Duodenal mucosa (tissue), 2 donors: Measurements from ENCODE around the gene KCNAB2.

Experiments used
- H3K27ac ChIP-seq: one replicate; pipeline ENCODE4 v1.7.0; 2013; ENCODE audit warnings: low read depth, low read length
- H3K27me3 ChIP-seq, 2 donors: one replicate each; pipeline ENCODE4 v1.7.0; 2013; ENCODE audit warnings: low read length in 2 of 2, control low read depth in 1 of 2; ENCODE audit not compliant: insufficient read depth in 2 of 2, control insufficient read depth in 1 of 2
- H3K36me3 ChIP-seq, 2 donors: one replicate each; pipeline ENCODE4 v1.7.0; 2013; ENCODE audit warnings: low read length in 2 of 2, control low read depth in 1 of 2; ENCODE audit not compliant: insufficient read depth in 2 of 2, control insufficient read depth in 1 of 2
- H3K4me1 ChIP-seq, 2 donors: one replicate each; pipeline ENCODE4 v1.7.0; 2013; ENCODE audit warnings: low read length in 2 of 2, control low read depth in 1 of 2; ENCODE audit not compliant: insufficient read depth in 2 of 2, control insufficient read depth in 1 of 2
- H3K4me3 ChIP-seq, 2 donors: one replicate each; pipeline ENCODE4 v1.7.0; 2013; ENCODE audit warnings: low read length in 2 of 2, low read depth in 1 of 2
- H3K9ac ChIP-seq, 2 donors: one replicate each; pipeline ENCODE4 v1.7.0; 2013; ENCODE audit warnings: low read length in 2 of 2, low read depth in 1 of 2
- H3K9me3 ChIP-seq, 2 donors: one replicate each; pipeline ENCODE4 v1.7.0; 2013; ENCODE audit warnings: low read length in 2 of 2, control low read depth in 1 of 2; ENCODE audit not compliant: control insufficient read depth in 1 of 2

The KCNAB2 gene

GRCh38 chr1:6087958-6088357 is 42.3 kb downstream of the KCNAB2 start:
- Histone ChIP-seq H3K36me3 (no peaks in the 10 kb centered on the region), H3K9ac (no peak overlapping the region), H3K27ac (no peak overlapping the region), H3K9me3 (no peaks in the 10 kb centered on the region), H3K27me3 (no peaks in the 10 kb centered on the region), H3K4me1 (no peaks in the 10 kb centered on the region), H3K4me3 (no peak overlapping the region)

- no peak overlapping the region for H3K4me3 ChIP-seq
- no peaks in the 10 kb centered on the region for H3K4me1 ChIP-seq
- H3K9me3 ChIP-seq, result no peaks in the 10 kb centered on the region
- no peak overlapping the region for H3K27ac ChIP-seq
- H3K36me3 ChIP-seq, result no peaks in the 10 kb centered on the region
- H3K9ac ChIP-seq, result no peak overlapping the region
- no peaks in the 10 kb centered on the region for H3K27me3 ChIP-seq
These were observed 43.3 kb downstream of the KCNAB2 start for GRCh38 chr1:6088956-6089355.

- H3K9me3 ChIP-seq, result no peaks in the 10 kb centered on the region
- H3K4me3 ChIP-seq, result no peak overlapping the region
- H3K27ac ChIP-seq, result no peak overlapping the region
- H3K9ac ChIP-seq, result no peak overlapping the region
- no peaks in the 10 kb centered on the region for H3K4me1 ChIP-seq
- H3K36me3 ChIP-seq, result no peaks in the 10 kb centered on the region
- no peaks in the 10 kb centered on the region for H3K27me3 ChIP-seq
These were observed 44.6 kb downstream of the KCNAB2 start for GRCh38 chr1:6090288-6090687.

DNA sequence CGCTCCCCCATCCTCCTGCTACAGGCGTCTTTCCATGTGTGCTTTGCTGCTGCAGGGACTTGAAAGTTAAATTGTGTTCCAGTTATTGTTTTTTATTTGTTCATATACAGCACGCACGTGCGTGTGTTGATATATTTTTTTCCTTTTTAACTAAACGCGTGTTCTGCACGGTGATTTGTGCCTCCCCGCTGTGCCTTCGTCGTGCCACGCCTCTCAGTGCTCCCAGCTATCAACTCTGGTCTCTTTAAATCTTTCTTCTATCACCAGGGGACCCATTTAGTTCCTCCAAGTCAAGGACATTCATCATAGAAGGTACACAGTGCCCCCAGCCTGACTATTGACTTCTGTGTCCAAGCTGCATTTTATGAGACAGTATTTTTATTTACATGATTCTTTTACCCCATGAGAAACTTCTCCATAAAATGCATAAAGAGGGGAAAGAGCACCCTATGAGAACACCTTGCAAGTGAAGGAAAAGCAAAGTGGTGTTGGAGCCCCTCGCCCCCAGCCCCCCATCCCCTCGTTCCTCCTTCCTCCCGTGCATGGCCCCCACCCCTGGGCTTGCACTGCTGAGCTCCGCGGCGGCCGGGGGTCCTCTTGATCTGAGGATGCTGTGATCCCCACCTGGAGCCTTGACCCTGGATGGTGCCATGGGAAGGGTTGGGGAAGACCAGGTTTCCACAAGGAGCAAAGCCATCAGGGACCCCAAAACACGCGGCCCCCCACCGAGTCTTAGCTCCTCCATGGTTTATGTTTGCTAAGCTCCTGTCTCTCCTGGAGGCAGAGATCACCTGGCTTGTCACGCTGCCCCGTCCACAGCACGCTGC is 45.5 kb downstream of the KCNAB2 start:
- H3K36me3 ChIP-seq, result no peaks in the 10 kb centered on the region
- H3K4me1 ChIP-seq, result no peaks in the 10 kb centered on the region

DNA sequence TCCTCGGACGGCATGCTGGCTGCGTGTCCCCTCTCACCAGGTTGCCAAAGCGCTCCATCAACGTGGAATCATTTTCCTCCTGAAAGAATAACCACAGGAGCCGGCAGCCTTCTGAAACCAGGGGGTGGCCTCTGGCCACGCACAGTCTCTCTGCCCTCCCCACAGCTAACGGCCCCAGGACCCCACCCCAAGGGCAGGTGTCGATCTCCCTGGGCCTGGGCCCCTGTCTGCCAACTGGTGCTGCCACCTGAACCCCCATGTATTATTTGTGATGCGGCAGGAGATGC is 46.1 kb downstream of the KCNAB2 start:
- Histone ChIP-seq H3K4me1 (no peaks in the 10 kb centered on the region), H3K9me3 (no peaks in the 10 kb centered on the region), H3K27ac (no peak overlapping the region), H3K9ac (no peak overlapping the region), H3K36me3 (no peaks in the 10 kb centered on the region), H3K4me3 (no peak overlapping the region), H3K27me3 (no peaks in the 10 kb centered on the region)

More for the DNA sequence above, 45.5 kb downstream of the KCNAB2 start:
- H3K9me3 ChIP-seq, result no peaks in the 10 kb centered on the region
- H3K27ac ChIP-seq, result no peak overlapping the region
- H3K9ac ChIP-seq, result no peak overlapping the region
- H3K4me3 ChIP-seq, result no peak overlapping the region
- no peaks in the 10 kb centered on the region for H3K27me3 ChIP-seq

DNA sequence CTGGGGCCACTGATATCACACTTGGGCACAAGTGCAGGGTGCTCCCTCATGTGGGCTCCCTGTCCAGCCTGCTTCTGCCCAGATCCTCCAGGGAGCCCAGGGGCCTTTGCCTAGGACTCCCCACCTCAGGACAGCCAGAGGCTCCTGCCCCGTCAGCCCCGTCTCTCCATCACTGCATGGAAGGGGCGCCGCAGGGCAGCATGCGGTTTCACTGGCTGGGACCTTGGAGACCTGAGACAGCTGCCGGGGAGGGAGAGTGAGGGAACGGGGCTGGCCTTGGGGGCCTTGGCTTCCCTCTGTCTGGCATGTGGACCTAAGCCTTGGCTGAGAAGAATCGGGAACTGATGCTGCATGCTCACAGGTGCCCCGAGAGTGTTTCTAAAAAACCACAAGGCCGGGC is 46.5 kb downstream of the KCNAB2 start:
- H3K4me1 ChIP-seq, result no peaks in the 10 kb centered on the region
- H3K27ac ChIP-seq, result no peak overlapping the region
- H3K36me3 ChIP-seq, result no peaks in the 10 kb centered on the region
- no peaks in the 10 kb centered on the region for H3K9me3 ChIP-seq
- no peak overlapping the region for H3K9ac ChIP-seq
- no peak overlapping the region for H3K4me3 ChIP-seq
- no peaks in the 10 kb centered on the region for H3K27me3 ChIP-seq

DNA sequence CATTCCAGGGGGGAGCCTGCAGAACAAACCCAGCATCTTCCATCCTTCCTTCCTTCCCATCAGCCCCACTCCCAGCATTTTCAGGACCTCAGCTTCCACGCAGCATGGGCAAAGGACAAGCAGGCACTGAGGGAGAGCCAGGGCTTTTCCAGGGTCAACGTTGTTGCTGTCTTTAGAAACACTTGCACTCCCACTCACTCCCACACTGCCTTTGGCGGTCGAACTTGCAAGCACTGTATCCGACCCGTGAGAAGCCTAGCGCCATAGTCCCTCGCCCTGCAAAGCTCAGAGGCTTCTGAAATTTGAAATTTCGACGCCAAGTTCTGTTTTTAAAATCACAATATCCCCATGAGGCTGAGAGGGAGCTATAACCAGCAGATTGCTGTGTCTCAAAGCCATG is 47.4 kb downstream of the KCNAB2 start:
- Histone ChIP-seq H3K36me3 (no peaks in the 10 kb centered on the region), H3K9ac (no peak overlapping the region), H3K4me3 (no peak overlapping the region), H3K4me1 (no peaks in the 10 kb centered on the region), H3K9me3 (no peaks in the 10 kb centered on the region), H3K27me3 (no peaks in the 10 kb centered on the region), H3K27ac (no peak overlapping the region)

DNA sequence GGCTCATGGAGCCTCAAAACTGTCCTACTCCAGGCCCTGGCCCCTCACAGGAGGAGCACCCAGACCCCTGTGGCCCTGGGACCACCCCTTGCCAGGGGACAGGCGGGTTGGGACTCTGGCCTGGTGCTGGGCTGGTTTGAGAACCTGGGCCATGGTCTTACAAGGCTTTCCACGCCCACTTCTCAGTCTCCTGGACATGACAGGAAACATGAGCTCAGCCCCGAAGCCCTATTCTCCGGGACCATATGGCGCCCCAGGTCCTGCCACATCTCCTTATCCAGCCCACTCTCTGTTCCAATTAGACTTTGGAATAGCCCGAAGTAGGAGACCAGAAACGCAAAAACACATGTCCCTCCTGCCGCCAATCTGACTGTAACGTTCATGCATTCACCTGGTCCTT is 47.9 kb downstream of the KCNAB2 start:
- Histone ChIP-seq H3K4me1 (no peaks in the 10 kb centered on the region), H3K9ac (no peak overlapping the region), H3K9me3 (no peaks in the 10 kb centered on the region), H3K27ac (no peak overlapping the region), H3K4me3 (no peak overlapping the region), H3K36me3 (no peaks in the 10 kb centered on the region), H3K27me3 (no peaks in the 10 kb centered on the region)

DNA sequence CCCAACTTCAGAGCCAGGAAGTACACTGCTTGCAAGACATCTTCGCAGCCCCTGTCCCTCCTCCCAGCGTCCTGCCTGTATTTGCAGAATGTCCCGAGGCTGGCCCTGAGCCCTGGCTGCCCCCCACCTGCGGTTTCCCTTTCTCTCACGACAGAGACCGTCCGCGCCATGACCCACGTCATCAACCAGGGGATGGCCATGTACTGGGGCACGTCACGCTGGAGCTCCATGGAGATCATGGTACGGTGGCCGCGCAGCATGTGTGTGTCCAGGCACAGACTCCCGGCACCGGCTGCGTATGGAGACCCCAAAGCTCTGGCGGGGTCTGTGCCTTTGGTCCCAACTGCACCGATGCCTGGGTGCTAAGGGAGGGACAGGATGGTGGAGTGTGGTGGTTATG is 48.6 kb downstream of the KCNAB2 start:
- Histone ChIP-seq H3K9ac (no peak overlapping the region), H3K4me1 (no peaks in the 10 kb centered on the region), H3K27me3 (no peaks in the 10 kb centered on the region), H3K27ac (no peak overlapping the region), H3K4me3 (no peak overlapping the region), H3K9me3 (no peaks in the 10 kb centered on the region), H3K36me3 (no peaks in the 10 kb centered on the region)

GRCh38 chr1:6094801-6095505 is 49.3 kb downstream of the KCNAB2 start:
- Histone ChIP-seq H3K9me3 (no peaks in the 10 kb centered on the region), H3K4me1 (no peaks in the 10 kb centered on the region), H3K9ac (no peak overlapping the region), H3K36me3 (no peaks in the 10 kb centered on the region), H3K4me3 (no peak overlapping the region), H3K27ac (no peak overlapping the region), H3K27me3 (no peaks in the 10 kb centered on the region)
